ENCODE data around the gene PLEKHA6. TPM values are rescaled to one million over a fixed set of nuclear protein-coding genes. Genes with fewer than 3 reads are reported as not detected.
A peak's percentile ranks its signal among the peaks of the same experiment; 100 is the strongest.

The PLEKHA6 gene
- total RNA-seq, 1 experiment from 2014 or later, result 2.1 TPM

GRCh38 chr1:204314171-204314892 is 45.4 kb downstream of the PLEKHA6 start:
- Histone ChIP-seq H3K27ac (ENCODE audit: insufficient read length, low read depth, low read length) (no peak overlapping the region), H2BK120ac (ENCODE audit: low read depth, low read length, poor library complexity, severe bottlenecking) (no peak overlapping the region), H2BK20ac (ENCODE audit: low read depth, low read length, poor library complexity, severe bottlenecking) (no peak overlapping the region), H2BK12ac (ENCODE audit: insufficient read length, low read depth, low read length) (no peak overlapping the region), H4K5ac (ENCODE audit: insufficient read length, low read depth, low read length) (no peak overlapping the region), H3K9ac (ENCODE audit: extremely low read depth, insufficient read length, low read length) (no peak overlapping the region), H3K4ac (ENCODE audit: low read depth, low read length) (no peak overlapping the region), H2BK5ac (ENCODE audit: insufficient read length, low read length) (no peak overlapping the region), H3K79me1 (ENCODE audit: insufficient read depth, low read depth, low read length, poor library complexity, severe bottlenecking) (no peaks in the 10 kb centered on the region), H3K23ac (ENCODE audit: insufficient read length, low read depth, low read length) (no peak overlapping the region), H3T11ph (ENCODE audit: low read length) (no peak overlapping the region), H2BK15ac (ENCODE audit: low read depth, low read length) (no peak overlapping the region), H3K9me3 (ENCODE audit: control insufficient read depth, low read depth, low read length) (no peaks in the 10 kb centered on the region), H3K14ac (ENCODE audit: insufficient read depth, low read length) (no peak overlapping the region), H2AK5ac (ENCODE audit: insufficient read length, low read length) (no peak overlapping the region), H3K4me1 (ENCODE audit: insufficient read depth, low read length) (peaks cover 5% of the 10 kb centered on the region), H3K23me2 (ENCODE audit: insufficient read length, low read depth, low read length, poor library complexity, severe bottlenecking) (no peaks in the 10 kb centered on the region), H3K27me3 (ENCODE audit: insufficient read depth, low read length) (no peaks in the 10 kb centered on the region), H3K18ac (ENCODE audit: insufficient read length, low read depth, low read length) (peak overlapping the region; percentile 22), H4K20me1 (ENCODE audit: control insufficient read depth, insufficient read depth, insufficient read length) (no peaks in the 10 kb centered on the region), H3K4me2 (ENCODE audit: insufficient read depth, insufficient read length, low read length) (peak overlapping the region; percentile 10), H3K56ac (ENCODE audit: insufficient read length, low read depth, low read length) (no peak overlapping the region), H3K79me2 (ENCODE audit: insufficient read depth, low read length) (no peaks in the 10 kb centered on the region), H2AFZ (ENCODE audit: low read length) (no peak overlapping the region), H4K8ac (replicated peaks; ENCODE audit: insufficient read length, low read depth, low read length) (no peak overlapping the region), H4K91ac (ENCODE audit: insufficient read length, low read depth, low read length) (no peak overlapping the region)
- peak overlapping the region; percentile 95 to 98 (median 96) for H3K27ac Mint-ChIP-seq
- WGBS (ENCODE audit: extremely low coverage, insufficient read length, low lambda C conversion rate), result no CpG with 5 or more reads among the region's 7 CpGs
- no peak for TF ChIP-seq CTCF (conservative IDR thresholded peaks at IDR 0.05)
- peak; percentile 39 for DNase-seq
- H3K27me3 Mint-ChIP-seq (ENCODE audit: low read depth), result no peaks in the 10 kb centered on the region; the same call in none of the 2 replicates
- H3K36me3 Mint-ChIP-seq (ENCODE audit: insufficient read depth in 1 of 3, low read depth in 3 of 3), result no peaks in the 10 kb centered on the region
- H3K4me3 Mint-ChIP-seq, result no peak overlapping the region; a peak in 1 of 5 replicates
- H3K4me1 Mint-ChIP-seq, result peaks cover 27 to 28% of the 10 kb centered on the region in 2 experiments
- no peaks in the 10 kb centered on the region for H3K9me3 Mint-ChIP-seq
